ENCODE data around the gene DDC.

DDC gene

GRCh38 chr7:50425318-50425717, 139.9 kb downstream of the DDC start:
- H3K9ac ChIP-seq (ENCODE audit: low read length): no peak overlapping the region
- no peaks in the 10 kb centered on the region for H3K36me3 ChIP-seq (replicated peaks; ENCODE audit: low read depth, low read length)
- H3K4me3 ChIP-seq (ENCODE audit: low read length): no peak overlapping the region
- H2AFZ ChIP-seq (ENCODE audit: low read depth, low read length): no peak overlapping the region
- TF ChIP-seq EZH2phosphoT487 (IDR thresholded peaks at IDR 0.05; ENCODE audit: low read depth) (no peak), CTCF (IDR thresholded peaks at IDR 0.05; ENCODE audit: low read depth, low read length) (no peak)
- no peaks in the 10 kb centered on the region for H3K79me2 ChIP-seq (ENCODE audit: low read length)
- no peaks in the 10 kb centered on the region for H3K27me3 ChIP-seq (ENCODE audit: low read depth, low read length)
- H3K27ac ChIP-seq (ENCODE audit: low read length): no peak overlapping the region
- peaks cover 5% of the 10 kb centered on the region; the same call in 1 of the 2 replicates for H3K4me1 ChIP-seq (ENCODE audit: low read length)
- no peaks in the 10 kb centered on the region for H4K20me1 ChIP-seq (ENCODE audit: insufficient read depth, low read length)
- no peaks in the 10 kb centered on the region for H3K9me3 ChIP-seq (ENCODE audit: insufficient read depth, low read length)
- H3K4me2 ChIP-seq (ENCODE audit: low read length): no peak overlapping the region

GRCh38 chr7:50423860-50424259, 141.3 kb downstream of the DDC start:
- Histone ChIP-seq H3K9me3 (ENCODE audit: insufficient read depth, low read length) (no peaks in the 10 kb centered on the region), H4K20me1 (ENCODE audit: insufficient read depth, low read length) (no peaks in the 10 kb centered on the region)

GRCh38 chr7:50422858-50423257, 142.3 kb downstream of the DDC start:
- no peak overlapping the region for H3K27ac ChIP-seq (ENCODE audit: low read length)
- H3K9me3 ChIP-seq (ENCODE audit: insufficient read depth, low read length): no peaks in the 10 kb centered on the region
- no peak overlapping the region for H3K9ac ChIP-seq (ENCODE audit: low read length)
- H3K4me1 ChIP-seq (ENCODE audit: low read length): peaks cover 13% of the 10 kb centered on the region
- H3K36me3 ChIP-seq (replicated peaks; ENCODE audit: low read depth, low read length): no peaks in the 10 kb centered on the region
- no peak overlapping the region for H3K4me2 ChIP-seq (ENCODE audit: low read length)
- no peaks in the 10 kb centered on the region for H4K20me1 ChIP-seq (ENCODE audit: insufficient read depth, low read length)
- no peaks in the 10 kb centered on the region for H3K79me2 ChIP-seq (ENCODE audit: low read length)
- H3K4me3 ChIP-seq (ENCODE audit: low read length): no peak overlapping the region
- TF ChIP-seq CTCF (IDR thresholded peaks at IDR 0.05; ENCODE audit: low read depth, low read length) (no peak), EZH2phosphoT487 (IDR thresholded peaks at IDR 0.05; ENCODE audit: low read depth) (no peak)
- H3K27me3 ChIP-seq (ENCODE audit: low read depth, low read length): no peaks in the 10 kb centered on the region
- no peak overlapping the region for H2AFZ ChIP-seq (ENCODE audit: low read depth, low read length)

More at GRCh38 chr7:50423860-50424259, 141.3 kb downstream of the DDC start:
- Histone ChIP-seq H3K4me3 (ENCODE audit: low read length) (no peak overlapping the region), H3K27me3 (ENCODE audit: low read depth, low read length) (no peaks in the 10 kb centered on the region), H2AFZ (ENCODE audit: low read depth, low read length) (no peak overlapping the region), H3K36me3 (replicated peaks; ENCODE audit: low read depth, low read length) (no peaks in the 10 kb centered on the region), H3K4me2 (ENCODE audit: low read length) (no peak overlapping the region), H3K79me2 (ENCODE audit: low read length) (no peaks in the 10 kb centered on the region), H3K4me1 (ENCODE audit: low read length) (peaks cover 12% of the 10 kb centered on the region), H3K9ac (ENCODE audit: low read length) (no peak overlapping the region), H3K27ac (ENCODE audit: low read length) (no peak overlapping the region)
- TF ChIP-seq CTCF (IDR thresholded peaks at IDR 0.05; ENCODE audit: low read depth, low read length) (no peak), EZH2phosphoT487 (IDR thresholded peaks at IDR 0.05; ENCODE audit: low read depth) (no peak)

- no peak overlapping the region for H3K9ac ChIP-seq (ENCODE audit: low read length)
- H3K4me2 ChIP-seq (ENCODE audit: low read length): no peak overlapping the region
- H3K4me1 ChIP-seq (ENCODE audit: low read length): peaks cover 31% of the 10 kb centered on the region
- H3K9me3 ChIP-seq (ENCODE audit: insufficient read depth, low read length): no peaks in the 10 kb centered on the region
- no peak overlapping the region for H2AFZ ChIP-seq (ENCODE audit: low read depth, low read length)
- H4K20me1 ChIP-seq (ENCODE audit: insufficient read depth, low read length): no peaks in the 10 kb centered on the region
- no peaks in the 10 kb centered on the region for H3K36me3 ChIP-seq (replicated peaks; ENCODE audit: low read depth, low read length)
- TF ChIP-seq EZH2phosphoT487 (IDR thresholded peaks at IDR 0.05; ENCODE audit: low read depth) (no peak), CTCF (IDR thresholded peaks at IDR 0.05; ENCODE audit: low read depth, low read length) (no peak)
- no peak overlapping the region for H3K27ac ChIP-seq (ENCODE audit: low read length)
- no peaks in the 10 kb centered on the region for H3K27me3 ChIP-seq (ENCODE audit: low read depth, low read length)
- H3K79me2 ChIP-seq (ENCODE audit: low read length): no peaks in the 10 kb centered on the region
- H3K4me3 ChIP-seq (ENCODE audit: low read length): no peak overlapping the region
These were observed 144.2 kb downstream of the DDC start for GRCh38 chr7:50421043-50421442.
